ENCODE measurements around the gene RFX7.

Gene RFX7

DNA sequence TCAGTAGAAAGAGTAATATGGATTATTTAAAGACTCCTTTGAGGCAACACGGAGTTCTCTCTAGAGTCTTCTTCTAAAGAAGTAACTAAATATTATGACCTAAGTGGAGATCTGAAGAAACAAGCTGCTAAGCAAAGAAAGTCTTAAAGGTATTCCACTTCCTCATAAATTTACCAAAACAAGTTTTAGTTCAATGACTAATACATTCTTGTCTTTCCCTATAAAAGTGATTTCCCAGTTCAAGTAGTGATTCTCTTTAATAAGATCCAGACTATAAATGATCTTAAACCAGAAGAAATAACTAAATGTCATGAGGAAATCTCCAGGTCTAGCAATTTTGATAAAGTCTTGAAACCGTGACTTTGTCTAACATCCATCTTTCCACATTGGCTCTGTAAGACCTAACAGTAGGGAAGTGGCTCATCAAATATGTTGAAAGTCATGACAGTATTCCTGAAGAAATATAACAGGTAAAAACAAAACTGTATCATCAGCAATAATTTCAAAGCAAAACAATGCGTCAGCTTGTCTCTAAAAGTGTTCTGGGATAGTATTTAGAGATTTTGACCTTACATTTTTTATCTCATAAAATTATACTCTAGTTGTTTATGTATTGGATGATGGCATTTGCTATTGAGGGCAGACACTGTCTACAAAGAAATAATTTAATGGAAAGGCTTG, 198.5 kb downstream of the RFX7 start:
- no peak for DNase-seq (ENCODE audit: low spot score)

GRCh38 chr15:56042982-56043980, 200.4 kb downstream of the RFX7 start:
- DNase-seq (ENCODE audit: low spot score), result no peak

GRCh38 chr15:56042498-56042897, 201.2 kb downstream of the RFX7 start:
- no peak for DNase-seq (ENCODE audit: low spot score)

GRCh38 chr15:56042031-56042430, 201.6 kb downstream of the RFX7 start:
- no peak for DNase-seq (ENCODE audit: low spot score)

GRCh38 chr15:56040081-56041035, 203.3 kb downstream of the RFX7 start:
- peak; percentile 97 for DNase-seq (ENCODE audit: low spot score)

DNA sequence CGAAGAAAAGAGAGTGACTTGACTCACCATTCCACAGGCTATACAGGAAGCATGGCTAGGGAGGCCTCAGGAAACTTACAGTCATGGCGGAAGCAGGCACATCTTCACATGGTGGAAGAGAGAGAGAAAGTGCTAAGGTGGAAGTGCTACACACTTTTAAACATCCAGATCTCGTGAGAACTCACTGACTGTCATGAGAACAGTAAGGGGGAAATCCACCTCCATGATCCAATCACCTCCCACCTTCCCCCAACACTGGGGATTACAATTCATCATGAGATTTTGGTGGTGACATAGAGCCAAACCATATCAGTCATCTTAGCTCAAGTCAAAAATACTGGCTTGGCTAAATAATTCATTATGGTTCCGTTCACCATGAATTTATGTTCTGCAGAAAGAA, 205.0 kb downstream of the RFX7 start:
- DNase-seq (ENCODE audit: low spot score), result no peak

DNA sequence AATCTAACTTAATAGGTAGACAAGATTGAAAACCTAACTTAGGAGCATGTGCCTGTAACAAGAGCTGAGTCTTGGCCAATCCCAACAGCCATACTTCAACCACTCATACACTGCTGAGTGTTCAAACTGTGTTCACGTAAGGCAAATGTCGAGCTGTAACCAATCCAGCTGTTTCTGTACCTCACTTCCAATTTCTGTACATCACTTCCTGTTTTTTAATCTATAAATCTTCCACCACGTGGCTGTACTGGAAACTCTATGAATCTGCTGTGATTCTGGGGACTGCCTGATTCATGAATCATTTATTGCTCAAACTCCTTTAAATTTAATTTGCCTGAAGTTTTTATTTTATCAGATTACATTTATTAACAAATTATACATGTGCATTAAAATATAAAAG, 205.7 kb downstream of the RFX7 start:
- DNase-seq (ENCODE audit: low spot score), result peak; percentile 43
